Heart left ventricle (tissue), 16 donors: ENCODE results near the gene PDHB. TPM values are rescaled to one million over a fixed set of nuclear protein-coding genes. Genes with fewer than 3 reads are reported as not detected.

Source experiments
- ATAC-seq, 4 donors: fragments of 200-7000 bp; cut with Tn5 transposase; one replicate each; pipeline ENCODE4 v1.9.1; 2020 to 2022; ENCODE audit warnings: moderate library complexity in 4 of 4, mild to moderate bottlenecking in 3 of 4, moderate number of reproducible peaks in 1 of 4
- DNase-seq, 5 donors: peaks; one replicate each; pipeline ENCODE4 v3.0.0-alpha.2; 2020
- H3K27ac ChIP-seq, 12 donors: fragments of 200-600 bp; sonication (generic) in 4 of 12; one replicate each; pipeline versions ENCODE4 v1.5.0 to v1.8.0; 2016 to 2022; ENCODE audit warnings: mild to moderate bottlenecking in 2 of 12
- H3K27me3 ChIP-seq, 9 donors: fragments of 200-600 bp; sonication (generic) in 2 of 9; one replicate each; pipeline versions ENCODE4 v1.5.1 to v1.8.0; 2016 to 2022; ENCODE audit warnings: mild to moderate bottlenecking in 3 of 9
- H3K36me3 ChIP-seq, 9 donors: fragments of 200-600 bp; sonication (generic) in 2 of 9; one replicate each; pipeline versions ENCODE4 v1.5.0 to v1.8.0; 2018 to 2022; ENCODE audit warnings: mild to moderate bottlenecking in 2 of 9
- H3K4me1 ChIP-seq, 12 donors: fragments of 200-600 bp; sonication (generic) in 4 of 12; one replicate each; pipeline versions ENCODE4 v1.5.0 to v1.8.0; 2016 to 2022; ENCODE audit warnings: mild to moderate bottlenecking in 3 of 12
- H3K4me3 ChIP-seq, 12 donors: fragments of 200-600 bp; sonication (generic) in 4 of 12; one replicate each; pipeline versions ENCODE4 v1.5.0 to v1.8.0; 2017 to 2022; ENCODE audit warnings: mild to moderate bottlenecking in 9 of 12, moderate library complexity in 4 of 12
- H3K9me3 ChIP-seq, 12 donors: fragments of 200-600 bp; sonication (generic) in 4 of 12; one replicate each; pipeline versions ENCODE4 v1.5.0 to v1.8.0; 2016 to 2022; ENCODE audit warnings: mild to moderate bottlenecking in 1 of 12
- CTCF ChIP-seq, 12 donors: fragments of 200-600 bp; sonication (generic) in 4 of 12; IDR thresholded peaks; one replicate each; pipeline versions ENCODE4 v1.5.0 to v1.8.0; 2018 to 2022; ENCODE audit warnings: antibody characterized with exemption in 12 of 12, mild to moderate bottlenecking in 5 of 12
- POLR2A ChIP-seq, 2 donors: fragments of 450-650 bp; IDR thresholded peaks; one replicate each; pipeline ENCODE4 v1.6.1; 2017; ENCODE audit warnings: antibody characterized with exemption in 2 of 2, mild to moderate bottlenecking in 2 of 2, moderate library complexity in 2 of 2
- WGBS, 4 donors: extraction: QIAGEN DNeasy Blood & Tissue Kit in 2 of 4; methylation state at CpG; one replicate each; pipeline versions ENCODE4 v1.1.5 to v1.1.7; 2013 to 2018; 5-methylcytosine and 5-hydroxymethylcytosine counted together
- intact Hi-C, 10 donors: fragments of 100-400 bp; cut with DNase I; formaldehyde crosslinking; loops; one replicate each; pipeline versions ENCODE4 v1.11.1 to v1.14.2; 2022
- polyA plus RNA-seq, 2 donors: library from polyadenylated mRNA; stranded (reverse); fragments of 200-250 nt; gene quantifications; one replicate each; pipeline ENCODE4 v1.2.3, GENCODE V29; 2013
- total RNA-seq, 9 donors: library from RNA; depleted of rRNA in 2 of 9; stranded (reverse); fragments of >200 nt in 2 of 9; fragmentation: NEBNext Ultra II Directional in 3 of 9; extraction: Animal tissue kit (Norgen Biotek cat#: 25700) in 3 of 9; gene quantifications; one replicate each; pipeline versions ENCODE4 v1.1.0 to v1.2.4, GENCODE V29; 2016 to 2023
- donor health status: ischemic (EF 13 %, LVEDD 7.1; RV severe dilation, severe dysfunction).
- donor health status: healthy with polysubstance abuse.
- donor health status: DM: no; HTN: yes; CAD: no.
- donor health status: DM: no; HTN: no; CAD: no.
- donor health status: ischemic (EF 25% LVEDD 6.9; RV normal size, moderate dysfunction).
- donor health status: ischemic (EF 25% LVEDD 5.7; RV mildly dilated, moderate dysfunction).
- donor health status: healthy.
- donor health status: DM: yes; HTN: yes; CAD: no.
- donor health status: ischemic (EF 35%, LVEDD 5.7; RV mildly dilated, moderate dysfunction).
- donor health status: nonischemic (EF 11% LVEDD 7.7; RV severe dilation, severe dysfunction).
- donor health status: DM: yes; HTN: yes; CAD: no.
- donor health status: PGD.
- donor health status: ischemic (EF 29% LVEDD 5.4; RV normal size, mild dysfunction).
- donor health status: nonischemic (EF 23%, LVEDD 6.1; RV moderate dilation, normal function).

The PDHB gene
- total and polyA plus RNA-seq, 11 donors = 133 to 274 (median 192) TPM

GRCh38 chr3:58392181-58392580 lies 41.5 kb downstream of the PDHB start:
- TF ChIP-seq POLR2A (IDR thresholded peaks at IDR 0.05) = no peak
- no peak for DNase-seq
- no peak for ATAC-seq
- Histone ChIP-seq H3K9me3 (no peaks in the 10 kb centered on the region), H3K4me1 (peaks cover 0 to 47% (median 26%) of the 10 kb centered on the region in 12 donors), H3K27me3 (no peaks in the 10 kb centered on the region), H3K36me3 (peaks cover 0 to 40% (median 27%) of the 10 kb centered on the region in 9 donors), H3K4me3 (peak overlapping the region in 5 of 12 donors; percentile 0 to 30 (median 26)), H3K27ac (peak overlapping the region in 8 of 12 donors; percentile 25 to 53 (median 48))
- intact Hi-C loops = no loop called here
- WGBS, 4 donors = 17 to 77% (median 53%) methylated on average over 3 of the region's 3 CpGs

DNA sequence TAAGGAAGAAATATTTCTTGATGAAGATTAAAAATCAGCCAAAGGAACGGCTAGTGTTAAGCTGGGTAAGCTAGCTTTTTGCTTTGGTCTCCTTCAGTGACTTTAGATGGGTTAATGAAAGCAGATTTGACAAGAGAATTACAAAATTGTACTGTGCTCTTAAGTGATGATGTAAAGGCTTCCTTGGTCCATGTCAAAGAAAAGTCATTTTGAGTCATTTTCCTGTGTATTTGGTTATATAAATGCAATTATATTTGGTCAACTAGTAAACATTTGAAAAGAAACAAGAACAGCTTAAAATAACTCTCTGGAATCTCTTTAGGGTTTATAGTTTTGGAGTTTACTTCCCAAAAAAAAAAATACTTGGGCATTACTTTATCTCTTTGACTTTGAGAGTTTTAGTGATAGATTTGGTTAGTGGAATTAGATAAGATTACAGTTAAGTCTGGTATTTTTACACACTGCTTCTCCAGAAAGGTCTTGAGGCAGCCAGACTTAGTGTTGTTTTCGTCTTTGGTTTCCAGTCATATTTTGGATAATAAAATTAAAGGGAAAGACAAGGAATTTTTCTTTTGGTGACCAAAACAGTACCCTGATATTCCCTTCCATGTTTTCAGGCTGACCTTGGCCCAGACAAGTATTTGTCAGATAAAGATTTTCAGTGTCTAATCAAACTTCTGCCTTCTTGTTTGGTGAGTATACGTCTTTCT lies 42.3 kb downstream of the PDHB start:
- no peak for DNase-seq
- ATAC-seq = peak in 1 of 4 donors; percentile 12
- no peaks in the 10 kb centered on the region for H3K9me3 ChIP-seq
- no peaks in the 10 kb centered on the region for H3K27me3 ChIP-seq
- WGBS, 4 donors = 47 to 64% (median 51%) methylated on average over 3 of the region's 3 CpGs
- H3K4me3 ChIP-seq = peak overlapping the region in 5 of 12 donors; percentile 0 to 30 (median 26)
- TF ChIP-seq CTCF (IDR thresholded peaks at IDR 0.05) (no peak), POLR2A (IDR thresholded peaks at IDR 0.05) (no peak)
- intact Hi-C loops = no loop called here
- peak overlapping the region in 9 of 12 donors; percentile 1 to 59 (median 52) for H3K27ac ChIP-seq
- peaks cover 0 to 51% (median 34%) of the 10 kb centered on the region in 12 donors for H3K4me1 ChIP-seq
- peaks cover 0 to 32% (median 18%) of the 10 kb centered on the region in 9 donors for H3K36me3 ChIP-seq

- Histone ChIP-seq H3K36me3 (peaks cover 0 to 29% (median 6%) of the 10 kb centered on the region in 9 donors), H3K4me1 (peaks cover 0 to 62% (median 36%) of the 10 kb centered on the region in 12 donors), H3K4me3 (no peak overlapping the region), H3K9me3 (no peaks in the 10 kb centered on the region), H3K27ac (peak overlapping the region in 9 of 12 donors; percentile 13 to 76 (median 64)), H3K27me3 (no peaks in the 10 kb centered on the region)
- DNase-seq (no peak), ATAC-seq (peak in 2 of 4 donors; percentile 48 to 49)
- intact Hi-C loops = loop anchor here in 1 of 10 donors (2.0 kb wide), 1 partner anchor 52 kb away; no protein-coding TSS in a partner anchor
- no peak for TF ChIP-seq POLR2A (IDR thresholded peaks at IDR 0.05)
- no peak for TF ChIP-seq CTCF (IDR thresholded peaks at IDR 0.05)
Observed at GRCh38 chr3:58388550-58389091, 45.0 kb downstream of the PDHB start.

DNA sequence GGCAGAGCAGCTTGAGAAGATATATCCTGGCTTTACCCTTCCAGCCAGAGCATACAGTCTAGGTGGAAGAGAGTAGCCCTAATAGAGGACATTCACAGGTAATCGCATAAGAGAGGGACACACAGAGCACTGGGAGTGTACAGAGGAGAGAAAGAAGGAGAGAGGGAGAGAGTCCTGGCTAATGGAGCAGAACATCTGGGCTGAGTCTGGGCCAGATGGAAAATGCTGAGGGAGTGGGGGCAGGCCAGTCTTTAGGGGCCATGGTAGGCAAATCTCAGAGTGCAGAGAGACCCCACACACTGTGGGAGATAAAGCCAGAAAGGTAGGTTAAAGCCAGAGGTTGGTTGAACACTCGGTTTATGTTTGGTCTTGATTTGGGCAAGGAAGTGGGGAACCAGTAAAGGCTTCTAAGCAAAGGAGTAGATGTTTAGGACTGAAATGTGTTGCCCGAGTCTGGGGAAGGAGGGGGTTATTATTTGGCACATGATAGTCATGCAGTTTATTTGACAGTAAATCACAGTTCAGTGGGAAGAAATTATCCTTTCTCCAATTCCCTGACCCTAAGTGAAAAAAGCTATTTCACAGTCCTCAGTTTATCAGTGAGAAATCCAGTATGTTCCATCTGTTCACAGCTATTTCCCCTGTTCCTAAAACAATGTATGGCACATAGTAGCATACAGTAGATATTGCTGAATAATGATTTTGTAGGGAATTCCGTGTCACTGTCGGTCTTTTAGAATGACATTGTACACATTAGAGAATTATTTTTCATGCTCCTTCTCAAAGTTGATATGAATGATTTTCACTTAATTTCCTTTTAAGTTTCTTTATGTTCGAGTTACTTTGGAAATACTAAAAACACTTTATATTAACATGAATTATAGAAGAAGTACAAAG lies 45.7 kb downstream of the PDHB start:
- WGBS, 4 donors = 75 to 83% (median 79%) methylated on average over 6 of the region's 6 CpGs
- Histone ChIP-seq H3K9me3 (no peaks in the 10 kb centered on the region), H3K27ac (peak overlapping the region in 11 of 12 donors; percentile 2 to 76 (median 61)), H3K27me3 (no peaks in the 10 kb centered on the region), H3K4me3 (no peak overlapping the region), H3K36me3 (peaks cover 0 to 32% (median 11%) of the 10 kb centered on the region in 9 donors), H3K4me1 (peaks cover 0 to 62% (median 36%) of the 10 kb centered on the region in 12 donors)
- no peak for TF ChIP-seq CTCF (IDR thresholded peaks at IDR 0.05)
- no peak for TF ChIP-seq POLR2A (IDR thresholded peaks at IDR 0.05)
- DNase-seq = no peak
- intact Hi-C loops = loop anchor here in 1 of 10 donors (2.0 kb wide), 1 partner anchor 51 kb away; no protein-coding TSS in a partner anchor
- peak; percentile 31 to 41 (median 36) for ATAC-seq
